ENCODE measurements around the gene CSF3R. TPM values are rescaled to one million over a fixed set of nuclear protein-coding genes. Genes with fewer than 3 reads are reported as not detected.

CSF3R gene
- total RNA-seq, 1 donor from 2014 or later: 0.54 TPM

DNA sequence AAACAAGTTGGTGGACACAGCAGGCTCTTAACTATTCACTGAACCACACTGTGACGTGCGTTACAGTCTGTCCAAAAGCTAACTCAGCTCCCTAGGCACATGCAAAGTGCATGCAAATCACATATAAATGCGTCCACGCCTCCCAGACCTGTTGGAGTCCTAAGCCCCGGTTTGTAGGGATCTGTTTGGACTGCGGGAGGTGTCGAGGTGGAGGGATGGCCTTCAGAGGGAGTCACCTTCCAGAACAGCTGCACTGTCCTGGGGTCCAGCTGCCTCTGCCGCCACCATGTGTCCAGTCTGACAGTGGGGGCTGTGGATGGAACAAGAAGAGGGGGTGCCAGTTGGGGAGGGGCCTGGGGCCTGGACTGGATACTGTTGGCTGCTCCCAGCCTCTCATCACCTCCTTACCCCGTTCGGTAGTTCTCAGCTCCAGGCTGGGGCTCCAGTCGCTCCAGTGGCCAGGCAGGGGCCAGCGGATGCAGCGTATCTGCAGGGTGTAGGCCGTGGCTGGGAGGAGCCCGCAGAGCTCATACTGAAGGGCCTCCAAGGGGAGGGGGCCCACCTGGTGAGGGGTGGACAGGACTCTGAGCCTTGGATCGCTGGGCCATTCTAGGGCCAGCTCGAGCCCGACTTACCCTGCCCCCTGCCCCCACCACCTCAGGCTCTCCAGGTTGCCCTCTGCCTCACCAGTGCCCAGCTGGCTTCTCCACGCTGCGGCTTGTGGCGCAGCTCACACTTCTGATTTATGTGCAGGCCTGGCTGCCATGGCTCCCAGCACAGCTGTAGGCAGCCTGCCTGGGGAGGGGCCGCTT, 10.7 kb downstream of the CSF3R start:
- intact Hi-C loops (cut with micrococcal nuclease): no loop called here

DNA sequence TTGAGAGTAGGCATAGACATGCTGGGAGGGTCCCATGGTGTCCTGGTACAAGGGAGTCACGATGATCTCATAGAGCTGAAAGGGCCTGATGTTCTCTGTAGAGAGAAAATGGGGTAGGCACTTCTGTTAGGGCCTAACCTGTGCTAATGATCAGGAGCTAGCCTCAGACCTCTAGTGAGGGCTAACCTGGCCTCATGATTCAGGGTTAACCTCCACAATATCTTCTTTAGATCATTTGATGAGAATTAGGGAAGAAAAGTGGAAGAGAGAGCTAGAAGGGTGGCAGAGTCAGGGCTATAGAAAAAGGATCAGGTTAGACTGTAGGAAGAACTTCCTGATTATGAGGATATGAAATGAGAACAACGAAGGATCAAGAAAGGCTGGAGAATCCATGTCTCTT, 13.6 kb downstream of the CSF3R start:
- intact Hi-C loops (cut with micrococcal nuclease): loop anchor here (10.0 kb wide), 1 partner anchor 1226 kb away; the partner anchor contains the start of gene CDCA8
- Mint-ChIP-seq H3K4me1 (ENCODE audit: low read depth) (peaks cover 23% of the 10 kb centered on the region), H3K27ac (no peak overlapping the region), H3K4me3 (no peak overlapping the region), H3K36me3 (ENCODE audit: low read depth) (no peaks in the 10 kb centered on the region), H3K27me3 (ENCODE audit: insufficient read depth) (no peaks in the 10 kb centered on the region), H3K9me3 (no peaks in the 10 kb centered on the region)
- no peak for DNase-seq (ENCODE audit: low spot score)

More for the DNA sequence above, 10.7 kb downstream of the CSF3R start:
- no peak for DNase-seq (ENCODE audit: low spot score)
- Mint-ChIP-seq H3K4me1 (ENCODE audit: low read depth) (peaks cover 11% of the 10 kb centered on the region), H3K36me3 (ENCODE audit: low read depth) (no peaks in the 10 kb centered on the region), H3K27ac (no peak overlapping the region), H3K4me3 (no peak overlapping the region), H3K9me3 (no peaks in the 10 kb centered on the region), H3K27me3 (ENCODE audit: insufficient read depth) (no peaks in the 10 kb centered on the region)

DNA sequence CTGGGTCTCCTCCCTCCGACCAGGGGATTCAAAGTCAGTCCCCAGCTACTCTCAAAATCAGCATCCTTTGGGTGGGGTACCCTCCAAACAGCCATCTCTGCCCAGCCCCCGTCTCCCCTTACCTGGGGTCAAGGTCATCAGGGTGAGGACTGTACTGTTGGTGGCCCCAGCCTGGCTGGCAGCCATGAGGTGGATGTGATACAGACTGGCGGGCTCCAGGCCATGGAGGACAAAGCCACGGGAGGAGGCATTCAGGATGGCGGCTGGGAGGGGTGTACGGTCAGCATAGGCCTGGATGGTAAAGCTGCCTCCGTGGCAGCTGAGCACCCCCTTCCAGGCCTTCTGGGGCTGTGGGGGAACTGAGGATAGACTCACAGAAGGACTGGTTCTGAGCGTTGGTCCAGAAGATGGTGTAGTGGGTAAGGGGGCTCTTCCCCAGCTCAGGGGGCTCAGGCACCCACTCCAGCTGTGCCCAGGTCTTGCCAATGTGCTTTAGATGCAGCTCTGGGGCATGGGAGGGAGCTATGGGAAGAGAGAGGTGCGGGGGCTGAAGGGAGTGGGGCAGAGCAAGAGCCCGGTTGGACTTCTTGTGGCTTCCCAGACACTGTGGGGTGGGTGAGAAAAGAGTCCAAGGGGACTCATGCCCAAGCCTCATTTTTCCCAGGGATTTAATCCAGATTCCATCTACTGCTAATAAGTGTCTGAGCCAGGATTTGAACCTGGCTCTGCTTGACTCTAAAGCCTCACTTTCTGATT, 14.8 kb downstream of the CSF3R start:
- peaks cover 32% of the 10 kb centered on the region for H3K4me1 Mint-ChIP-seq (ENCODE audit: low read depth)
- no peaks in the 10 kb centered on the region for H3K27me3 Mint-ChIP-seq (ENCODE audit: insufficient read depth)
- H3K27ac Mint-ChIP-seq: no peak overlapping the region

DNA sequence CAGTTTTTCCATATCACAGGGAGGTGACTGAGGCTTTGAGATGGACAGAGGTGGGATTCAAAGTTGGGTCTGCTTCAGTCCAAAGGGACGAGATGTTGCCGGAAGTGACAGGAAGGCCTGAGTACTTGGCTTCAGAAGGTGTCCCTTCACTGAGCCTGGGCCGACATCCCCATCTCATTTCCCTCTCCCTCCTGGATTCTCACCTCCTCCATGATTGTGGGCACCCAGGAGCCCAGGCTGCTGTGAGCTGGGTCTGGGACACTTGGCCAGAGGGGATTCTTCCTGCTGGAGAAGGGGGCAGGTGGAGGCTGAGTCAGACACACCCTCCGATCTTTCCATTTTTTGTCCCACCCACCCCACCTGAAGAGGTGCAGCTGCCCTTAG, 15.7 kb downstream of the CSF3R start:
- no peak overlapping the region for H3K27ac Mint-ChIP-seq
- no peak for DNase-seq (ENCODE audit: low spot score)
- peaks cover 39% of the 10 kb centered on the region for H3K4me1 Mint-ChIP-seq (ENCODE audit: low read depth)
- peaks cover 9% of the 10 kb centered on the region for H3K36me3 Mint-ChIP-seq (ENCODE audit: low read depth)
- no peaks in the 10 kb centered on the region for H3K27me3 Mint-ChIP-seq (ENCODE audit: insufficient read depth)
- intact Hi-C loops (cut with micrococcal nuclease): loop anchor here (10.0 kb wide), 1 partner anchor 1228 kb away; the partner anchor contains the start of gene CDCA8
- H3K9me3 Mint-ChIP-seq: no peaks in the 10 kb centered on the region
- no peak overlapping the region for H3K4me3 Mint-ChIP-seq

More for the DNA sequence above, 14.8 kb downstream of the CSF3R start:
- H3K4me3 Mint-ChIP-seq: no peak overlapping the region
- no peaks in the 10 kb centered on the region for H3K9me3 Mint-ChIP-seq
- H3K36me3 Mint-ChIP-seq (ENCODE audit: low read depth): peaks cover 5% of the 10 kb centered on the region
- no peak for DNase-seq (ENCODE audit: low spot score)
- intact Hi-C loops (cut with micrococcal nuclease): loop anchor here (10.0 kb wide), 1 partner anchor 1227 kb away; the partner anchor contains the start of gene CDCA8

DNA sequence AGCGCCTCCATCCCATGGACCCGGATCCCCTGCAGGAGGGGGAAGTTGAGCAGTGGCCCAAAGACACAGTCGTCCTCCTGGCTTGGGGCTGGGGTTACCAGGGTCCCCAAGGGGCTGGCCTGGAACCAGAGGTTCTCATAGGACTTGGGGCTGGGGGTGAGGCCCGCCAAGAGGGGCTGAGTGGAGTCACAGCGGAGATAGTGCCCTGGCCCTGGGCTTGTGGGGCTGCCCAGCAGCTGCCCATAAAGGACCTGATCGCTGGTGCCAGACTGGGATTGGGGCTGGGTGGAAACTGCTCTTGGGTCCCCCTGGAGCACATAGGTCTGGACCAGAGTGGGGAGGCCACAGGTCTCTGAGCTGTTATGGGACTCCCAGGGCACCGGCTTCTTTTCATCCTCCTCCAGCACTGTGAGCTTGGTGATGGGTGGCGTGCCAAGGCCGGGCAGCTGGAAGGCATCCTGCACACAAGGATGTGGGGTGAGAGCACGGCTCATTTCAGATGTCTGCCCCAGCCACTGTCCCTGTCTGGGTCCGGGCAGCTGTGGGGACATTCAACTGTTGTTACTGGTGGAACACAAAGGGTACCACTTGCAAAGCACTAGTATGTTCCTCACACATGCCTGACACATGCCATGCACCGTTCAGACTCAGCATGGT, 16.2 kb downstream of the CSF3R start:
- intact Hi-C loops (cut with micrococcal nuclease): loop anchor here (10.0 kb wide), 1 partner anchor 1228 kb away; the partner anchor contains the start of gene CDCA8
- DNase-seq (ENCODE audit: low spot score): no peak
- Mint-ChIP-seq H3K4me1 (ENCODE audit: low read depth) (peaks cover 44% of the 10 kb centered on the region), H3K9me3 (no peaks in the 10 kb centered on the region), H3K4me3 (no peak overlapping the region), H3K36me3 (ENCODE audit: low read depth) (peaks cover 12% of the 10 kb centered on the region), H3K27ac (no peak overlapping the region), H3K27me3 (ENCODE audit: insufficient read depth) (no peaks in the 10 kb centered on the region)

DNA sequence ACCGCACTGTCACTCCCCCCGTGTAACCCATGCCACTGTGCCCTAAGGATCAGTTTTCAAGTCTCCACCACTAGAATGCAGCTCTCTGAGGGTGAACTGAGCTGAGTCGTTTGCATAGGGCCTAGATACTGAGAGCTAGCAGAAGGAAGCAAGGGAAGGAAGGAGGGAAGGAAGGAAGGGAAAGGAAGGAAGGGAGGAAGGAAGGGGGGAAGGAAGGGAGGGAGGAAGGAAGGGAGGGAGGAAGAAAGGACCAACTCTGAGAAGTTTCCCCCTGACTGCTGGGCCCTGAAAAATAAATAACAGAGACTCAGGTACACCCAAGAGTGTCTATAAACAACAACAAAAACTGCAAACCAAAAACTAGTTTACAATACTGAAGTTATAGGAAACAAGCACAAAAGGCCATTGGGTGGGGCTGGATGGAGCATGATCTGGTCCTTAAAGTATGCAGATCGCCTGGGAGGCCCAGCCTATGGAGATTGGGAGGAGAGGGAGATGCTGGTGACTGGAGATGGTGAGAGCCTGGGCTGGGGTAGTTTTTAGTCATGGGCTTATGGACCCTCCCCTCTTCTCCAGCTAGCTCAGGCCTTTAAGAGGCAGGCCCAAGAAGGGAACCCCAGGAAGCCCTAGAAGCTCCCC, 16.9 kb downstream of the CSF3R start:
- DNase-seq (ENCODE audit: low spot score): no peak
- H3K4me1 Mint-ChIP-seq (ENCODE audit: low read depth): peaks cover 51% of the 10 kb centered on the region
- H3K27ac Mint-ChIP-seq: peak overlapping the region; percentile 97
- no peak overlapping the region for H3K4me3 Mint-ChIP-seq
- H3K9me3 Mint-ChIP-seq: no peaks in the 10 kb centered on the region
- intact Hi-C loops (cut with micrococcal nuclease): loop anchor here (10.0 kb wide), 1 partner anchor 1229 kb away; the partner anchor contains the start of gene CDCA8
- H3K27me3 Mint-ChIP-seq (ENCODE audit: insufficient read depth): no peaks in the 10 kb centered on the region
- peaks cover 18% of the 10 kb centered on the region for H3K36me3 Mint-ChIP-seq (ENCODE audit: low read depth)

DNA sequence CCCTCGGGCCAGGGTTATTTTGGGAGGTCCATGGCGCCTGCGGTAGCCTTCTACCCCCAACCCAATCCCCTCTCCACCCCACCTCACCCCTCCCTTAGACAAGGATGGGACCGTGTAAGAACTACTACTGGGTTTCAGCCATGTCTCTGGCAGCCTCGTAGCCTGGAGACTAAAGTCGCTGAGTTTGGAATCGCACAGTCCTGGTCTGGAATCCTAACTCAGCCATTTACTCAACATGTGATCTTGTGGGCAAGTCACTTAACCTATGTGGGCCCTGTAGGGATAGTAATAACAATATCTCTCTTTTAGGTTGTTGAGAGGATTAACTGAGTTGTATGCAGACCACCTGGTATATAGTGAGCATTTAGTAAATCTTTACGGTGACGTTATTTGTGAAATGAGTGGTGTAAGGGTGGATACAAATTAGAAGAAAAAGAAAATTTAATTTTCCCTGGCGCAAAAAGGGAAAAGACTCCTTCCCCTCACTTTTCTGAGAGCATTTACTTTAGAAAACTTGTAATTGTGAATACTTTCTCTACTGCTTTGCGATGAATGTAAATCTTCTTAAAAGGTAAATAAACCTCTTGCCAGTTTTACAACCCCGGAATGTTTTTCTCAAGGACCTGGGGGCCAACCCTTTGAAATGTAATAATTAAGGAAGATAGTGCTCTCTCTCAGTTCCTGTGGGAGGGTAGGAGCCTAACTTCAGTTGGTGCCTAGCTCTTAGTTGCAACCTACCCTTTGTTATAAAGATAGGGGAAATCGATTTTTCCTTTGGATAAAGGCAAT, 17.9 kb downstream of the CSF3R start:
- Mint-ChIP-seq H3K4me1 (ENCODE audit: low read depth) (peaks cover 55% of the 10 kb centered on the region), H3K27me3 (ENCODE audit: insufficient read depth) (no peaks in the 10 kb centered on the region), H3K36me3 (ENCODE audit: low read depth) (peaks cover 25% of the 10 kb centered on the region), H3K4me3 (peak overlapping the region; percentile 100), H3K9me3 (no peaks in the 10 kb centered on the region), H3K27ac (peak overlapping the region; percentile 97)
- no peak for DNase-seq (ENCODE audit: low spot score)
- intact Hi-C loops (cut with micrococcal nuclease): loop anchor here (1.0 to 10.0 kb wide), 6 partner anchors 10 to 1230 kb away; partner anchors contain the start of genes AGO3, CDCA8, OSCP1 and THRAP3

DNA sequence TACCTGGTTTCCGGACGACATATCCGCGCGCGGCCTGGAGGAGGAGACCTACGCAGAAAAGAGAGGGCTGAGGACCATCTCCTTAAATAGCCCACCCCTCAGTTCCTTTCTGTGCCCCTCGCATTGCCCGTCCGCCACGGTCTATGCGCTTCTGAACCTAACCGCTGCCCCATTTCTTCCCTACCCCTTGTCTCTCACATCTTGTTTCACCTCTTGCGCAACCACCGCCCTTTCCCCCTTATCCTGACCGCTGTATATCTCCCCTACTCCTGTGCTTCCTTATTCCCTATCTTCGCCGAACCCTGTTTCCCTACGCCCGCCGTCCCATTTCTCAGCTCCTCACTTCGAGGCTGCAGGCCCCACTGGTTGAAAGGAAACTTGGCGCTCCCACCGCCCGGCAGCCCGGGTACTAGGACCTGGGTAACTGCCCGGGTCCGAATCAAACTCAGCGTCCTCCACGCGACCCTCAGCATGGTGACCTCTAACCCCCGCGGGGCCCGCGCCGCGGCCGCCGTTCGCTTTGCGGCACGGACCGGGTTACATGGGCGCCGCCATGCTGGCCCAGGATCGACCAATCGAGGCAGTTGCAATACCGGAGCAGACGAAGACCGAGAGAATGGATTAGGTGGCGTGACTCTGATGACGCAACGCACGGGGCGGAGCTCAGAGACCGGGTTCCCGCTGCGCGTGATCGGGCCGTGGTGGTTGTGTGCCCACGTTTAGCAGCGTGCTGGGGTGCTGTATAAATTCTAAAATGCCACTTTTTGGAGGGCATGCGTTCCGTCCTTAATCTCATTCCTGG, 18.7 kb downstream of the CSF3R start, which contains the start of gene MRPS15:
TSS of gene MRPS15 (minus strand) at position 582 of the 802 bp plus-strand sequence. CDS start at position 473, 109 bp downstream.
- peaks cover 63% of the 10 kb centered on the region for H3K4me1 Mint-ChIP-seq (ENCODE audit: low read depth)
- intact Hi-C loops (cut with micrococcal nuclease): loop anchor here (1.0 to 10.0 kb wide), 6 partner anchors 10 to 1231 kb away; partner anchors contain the start of genes AGO3, CDCA8, OSCP1 and THRAP3
- no peaks in the 10 kb centered on the region for H3K27me3 Mint-ChIP-seq (ENCODE audit: insufficient read depth)

DNA sequence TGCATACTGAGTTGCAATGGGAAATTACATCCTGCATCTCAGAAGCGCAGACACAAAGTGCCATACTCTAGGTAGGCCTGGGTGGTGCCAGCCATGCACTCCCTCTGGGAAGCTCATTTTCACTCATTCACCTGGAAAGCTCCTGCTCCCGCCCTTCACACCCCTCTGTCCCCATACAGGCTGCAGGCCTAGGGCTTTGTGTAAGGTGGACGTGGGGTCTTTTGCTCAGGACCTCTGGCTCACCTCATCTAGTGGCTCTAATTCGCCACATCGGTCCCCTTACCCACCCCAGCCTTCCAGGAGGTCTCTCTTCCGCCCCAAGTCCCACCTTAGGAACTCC, 19.3 kb downstream of the CSF3R start:
- intact Hi-C loops (cut with micrococcal nuclease): loop anchor here (5.0 to 10.0 kb wide), 2 partner anchors 531 to 1231 kb away; partner anchors contain the start of genes AGO3 and CDCA8
- H3K4me3 Mint-ChIP-seq: peak overlapping the region; percentile 100
- peak overlapping the region; percentile 97 for H3K27ac Mint-ChIP-seq
- H3K4me1 Mint-ChIP-seq (ENCODE audit: low read depth): peaks cover 69% of the 10 kb centered on the region
- H3K36me3 Mint-ChIP-seq (ENCODE audit: low read depth): peaks cover 35% of the 10 kb centered on the region
- no peaks in the 10 kb centered on the region for H3K27me3 Mint-ChIP-seq (ENCODE audit: insufficient read depth)
- no peak for DNase-seq (ENCODE audit: low spot score)
- no peaks in the 10 kb centered on the region for H3K9me3 Mint-ChIP-seq

More for the DNA sequence above, 18.7 kb downstream of the CSF3R start, which contains the start of gene MRPS15:
- Mint-ChIP-seq H3K9me3 (no peaks in the 10 kb centered on the region), H3K4me3 (peak within 1 kb of the TSS; percentile 100), H3K36me3 (ENCODE audit: low read depth) (peaks cover 30% of the 10 kb centered on the region), H3K27ac (peak within 1 kb of the TSS; percentile 97)
- peak; percentile 92 for DNase-seq (ENCODE audit: low spot score)

DNA sequence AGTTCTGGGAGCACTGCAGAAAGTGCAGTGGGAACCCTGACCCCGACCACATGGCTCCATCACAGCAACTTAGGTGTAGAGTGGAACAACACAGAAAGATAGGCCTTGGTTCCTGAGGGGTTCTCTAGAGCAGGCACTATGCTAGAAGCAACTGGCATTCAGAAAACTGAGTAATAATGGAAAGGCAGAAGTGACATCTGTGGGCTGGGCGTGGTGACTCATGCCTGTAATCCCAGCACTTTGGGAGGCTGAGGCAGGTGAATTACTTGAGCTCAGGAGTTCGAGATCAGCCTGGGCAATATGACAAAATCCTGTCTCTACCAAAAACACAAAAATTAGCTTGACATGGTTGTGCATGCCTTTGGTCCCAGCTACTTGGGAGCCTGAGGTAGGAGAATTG, 23.8 kb downstream of the CSF3R start:
- no peaks in the 10 kb centered on the region for H3K9me3 Mint-ChIP-seq

DNA sequence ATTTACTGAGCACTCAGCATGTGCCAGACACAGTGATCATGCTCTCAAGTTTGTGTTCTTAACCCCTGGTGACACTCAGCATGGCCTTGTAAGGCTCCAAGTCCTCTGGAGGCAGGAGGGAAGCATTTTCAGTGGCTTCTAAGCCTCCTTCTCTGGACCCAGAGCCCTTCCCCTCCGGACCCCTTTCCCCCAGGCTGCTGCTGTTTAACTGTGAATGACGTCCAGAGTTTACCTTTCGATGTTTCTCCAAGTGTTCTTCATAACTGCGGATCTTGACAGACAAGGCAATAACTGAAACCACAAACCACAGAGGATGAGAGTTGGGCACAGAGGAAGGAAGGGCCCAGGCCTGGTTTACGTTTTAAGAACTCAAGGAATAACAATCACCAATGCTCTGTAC, 25.0 kb downstream of the CSF3R start:
- Mint-ChIP-seq H3K27ac (peak overlapping the region; percentile 82), H3K27me3 (ENCODE audit: insufficient read depth) (no peaks in the 10 kb centered on the region), H3K9me3 (no peaks in the 10 kb centered on the region), H3K36me3 (ENCODE audit: low read depth) (peaks cover 54% of the 10 kb centered on the region), H3K4me3 (peak overlapping the region; percentile 72), H3K4me1 (ENCODE audit: low read depth) (peaks cover 59% of the 10 kb centered on the region)
- intact Hi-C loops (cut with micrococcal nuclease): loop anchor here (10.0 kb wide), 2 partner anchors 1017 to 1603 kb away; partner anchors contain the start of genes SMIM12 and ZC3H12A
- DNase-seq (ENCODE audit: low spot score): no peak

More for the DNA sequence above, 23.8 kb downstream of the CSF3R start:
- H3K27ac Mint-ChIP-seq: peak overlapping the region; percentile 96
- H3K4me3 Mint-ChIP-seq: peak overlapping the region; percentile 79
- peak; percentile 19 for DNase-seq (ENCODE audit: low spot score)
- no peaks in the 10 kb centered on the region for H3K27me3 Mint-ChIP-seq (ENCODE audit: insufficient read depth)
- intact Hi-C loops (cut with micrococcal nuclease): loop anchor here (1.0 to 10.0 kb wide), 3 partner anchors 9 to 1604 kb away; partner anchors contain the start of genes OSCP1, SMIM12 and ZC3H12A
- peaks cover 70% of the 10 kb centered on the region for H3K4me1 Mint-ChIP-seq (ENCODE audit: low read depth)
- peaks cover 56% of the 10 kb centered on the region for H3K36me3 Mint-ChIP-seq (ENCODE audit: low read depth)

Measured in activated T-helper 1 cell treated with anti-CD3 and anti-CD28 coated beads, Interleukin-12 subunit alpha, Interleukin-12 subunit beta, Interleukin-2, Interleukin-4 antibody, amounts not matched to agents 30 ng/mL and 10 ng/mL and 1 ng/mL, durations not matched to agents 14 hours and 24 hours and 36 hours (primary cell).